RWPE1 (cell line): Measurements from ENCODE around the gene ZC3H18.

ENCODE experiments used
- CTCF ChIA-PET: fragments of 350-600 bp; sonication (Branson Sonifier 250); formaldehyde crosslinking; extraction: SDS; loops from one replicate; lab custom pipeline; 2021; lab: Yijun Ruan, JAX
- POLR2A ChIA-PET: fragments of 400-600 bp; formaldehyde crosslinking; extraction: SDS; loops from one replicate; lab custom pipeline; 2020; ENCODE audit warnings: antibody characterized with exemption; ENCODE audit not compliant: low non-redundant PET; lab: Yijun Ruan, JAX
- DNase-seq: peaks from one replicate; pipeline ENCODE4 v3.0.0; 2012; ENCODE audit warnings: low spot score
- H3K27ac ChIP-seq: fragments of 450-650 bp; 2 replicates; pipeline ENCODE4 v1.5.1; 2017
- CTCF ChIP-seq: fragments of 450-650 bp; conservative IDR thresholded peaks from 2 replicates; pipeline ENCODE4 v1.5.1; 2017; ENCODE audit warnings: low read depth, mild to moderate bottlenecking

ZC3H18 gene

DNA sequence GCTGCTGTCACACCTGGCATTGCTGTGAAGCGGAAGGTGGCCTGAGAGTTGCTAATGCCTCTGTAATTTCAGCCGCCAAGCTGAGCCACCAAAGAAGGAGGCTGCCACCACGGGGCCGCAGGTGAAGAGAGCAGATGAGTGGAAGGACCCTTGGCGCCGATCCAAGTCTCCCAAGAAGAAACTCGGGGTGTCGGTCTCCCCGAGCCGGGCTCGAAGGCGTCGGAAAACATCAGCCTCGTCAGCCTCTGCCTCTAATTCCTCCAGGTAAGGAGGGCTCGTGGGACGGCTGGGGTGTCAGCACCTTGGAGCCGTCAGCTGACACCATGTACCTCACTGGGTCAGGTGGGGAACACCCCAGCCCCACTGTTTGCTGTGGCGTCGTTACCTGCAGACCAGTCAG lies 51.9 kb downstream of the ZC3H18 start:
- ChIA-PET CTCF (no interaction called here), POLR2A (no interaction called here)
- DNase-seq, result no peak
- H3K27ac ChIP-seq, result no peak overlapping the region
- no peak for TF ChIP-seq CTCF

GRCh38 chr16:88622866-88623265 lies 52.7 kb downstream of the ZC3H18 start:
- CTCF ChIA-PET, result no interaction called here
- POLR2A ChIA-PET, result no interaction called here
- DNase-seq, result no peak
- TF ChIP-seq CTCF, result no peak
- no peak overlapping the region for H3K27ac ChIP-seq

- ChIA-PET CTCF (no interaction called here), POLR2A (no interaction called here)
- no peak for DNase-seq
- no peak for TF ChIP-seq CTCF
- no peak overlapping the region for H3K27ac ChIP-seq
These were observed 53.7 kb downstream of the ZC3H18 start for GRCh38 chr16:88623858-88624257.

- no peak overlapping the region for H3K27ac ChIP-seq
- no peak for TF ChIP-seq CTCF
- no peak for DNase-seq
- ChIA-PET CTCF (no interaction called here), POLR2A (no interaction called here)
These were observed 54.3 kb downstream of the ZC3H18 start for GRCh38 chr16:88624481-88624880.

DNA sequence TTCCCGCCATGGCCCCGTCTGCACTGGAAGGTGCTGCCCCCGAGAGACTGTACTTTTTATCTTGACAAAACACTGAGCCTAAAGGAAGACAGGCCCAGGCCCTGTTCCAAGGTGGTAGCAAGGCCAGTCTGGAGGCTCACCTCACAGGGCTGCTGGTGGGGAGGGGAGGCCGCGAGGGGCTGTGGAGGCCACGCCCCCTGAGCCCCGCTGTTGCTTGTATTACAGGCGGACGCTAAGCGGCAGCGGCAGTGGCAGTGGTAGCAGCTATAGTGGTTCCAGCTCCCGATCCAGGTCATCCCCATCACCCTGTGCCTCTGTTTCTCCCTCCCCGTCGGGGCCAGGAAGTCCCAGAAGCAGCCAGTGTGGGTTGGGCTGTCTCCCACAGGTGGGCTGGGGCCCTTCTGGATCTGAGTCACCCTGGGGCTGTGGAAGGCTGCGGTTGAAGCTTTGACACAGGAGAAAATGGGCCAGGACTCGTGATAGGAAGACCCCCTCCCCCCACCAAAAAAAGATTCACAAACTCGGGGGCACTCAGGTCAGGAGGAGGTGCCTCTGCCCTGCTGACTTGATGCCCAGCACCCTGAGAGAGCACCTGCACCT lies 54.9 kb downstream of the ZC3H18 start:
- no peak for TF ChIP-seq CTCF
- no peak for DNase-seq
- POLR2A ChIA-PET, result no interaction called here
- CTCF ChIA-PET, result interaction anchor here (0.6 kb wide), 1 partner anchor 977 kb away, joined by 4 read pairs; no protein-coding TSS in a partner anchor
- no peak overlapping the region for H3K27ac ChIP-seq

GRCh38 chr16:88626646-88627045 lies 56.4 kb downstream of the ZC3H18 start:
- ChIA-PET CTCF (interaction anchor here (1.2 kb wide), 1 partner anchor 174 kb away, joined by 4 read pairs; the partner anchor contains the start of gene ZFPM1), POLR2A (no interaction called here)
- TF ChIP-seq CTCF, result no peak
- no peak for DNase-seq
- H3K27ac ChIP-seq, result no peak overlapping the region
